B cell (primary cell): ENCODE measurements around the gene SH2B2.
"Not testable (repeated sequence)": the region's sequence is repeated elsewhere in the genome, so short reads cannot be mapped to it uniquely, and the experiment has no call there.

Source experiments
- CTCF ChIP-seq: fragments of 200-600 bp; IDR thresholded peaks from one replicate; pipeline ENCODE4 v1.8.0; 2022; ENCODE audit warnings: antibody characterized with exemption, mild to moderate bottlenecking
- EZH2 ChIP-seq: IDR thresholded peaks from 2 replicates; pipeline ENCODE4 v1.6.1; 2012; ENCODE audit warnings: borderline replicate concordance, low read depth, mild to moderate bottlenecking, moderate library complexity, low read length; ENCODE audit not compliant: insufficient read depth, poor library complexity, severe bottlenecking

- not testable (repeated sequence) for TF ChIP-seq CTCF, EZH2
Observed at GRCh38 chr7:102337002-102337401, 50.3 kb downstream of the SH2B2 start.
